ENCODE data around the gene DZIP1L. TPM values are rescaled to one million over a fixed set of nuclear protein-coding genes. Genes with fewer than 3 reads are reported as not detected.

DZIP1L gene
- total RNA-seq, 2 donors from 2014 or later: not detected

DNA sequence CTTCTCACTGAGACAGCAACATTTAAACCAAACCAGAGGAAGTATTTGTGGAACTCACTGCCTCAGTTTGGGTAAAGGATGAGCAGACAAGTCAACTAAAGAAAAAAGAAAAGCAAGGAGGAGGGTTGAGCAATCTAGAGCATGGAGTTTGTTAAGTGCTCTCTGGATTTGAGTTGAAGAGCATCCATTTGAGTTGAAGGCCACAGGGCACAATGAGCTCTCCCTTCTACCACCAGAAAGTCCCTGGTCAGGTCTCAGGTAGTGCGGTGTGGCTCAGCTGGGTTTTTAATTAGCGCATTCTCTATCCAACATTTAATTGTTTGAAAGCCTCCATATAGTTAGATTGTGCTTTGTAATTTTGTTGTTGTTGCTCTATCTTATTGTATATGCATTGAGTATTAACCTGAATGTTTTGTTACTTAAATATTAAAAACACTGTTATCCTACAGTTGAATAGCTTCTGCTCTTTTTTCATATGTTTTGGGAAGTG lies 82.2 kb downstream of the DZIP1L start:
- ATAC-seq (no peak), DNase-seq (no peak)
- Mint-ChIP-seq H3K27ac (no peak overlapping the region), H3K4me3 (no peak overlapping the region), H3K4me1 (no peaks in the 10 kb centered on the region), H3K27me3 (peaks cover 42% of the 10 kb centered on the region), H3K36me3 (ENCODE audit: low read depth) (no peaks in the 10 kb centered on the region)
- H3K9me3 ChIP-seq (ENCODE audit: control insufficient read depth, low read length, poor library complexity, severe bottlenecking): no peaks in the 10 kb centered on the region

DNA sequence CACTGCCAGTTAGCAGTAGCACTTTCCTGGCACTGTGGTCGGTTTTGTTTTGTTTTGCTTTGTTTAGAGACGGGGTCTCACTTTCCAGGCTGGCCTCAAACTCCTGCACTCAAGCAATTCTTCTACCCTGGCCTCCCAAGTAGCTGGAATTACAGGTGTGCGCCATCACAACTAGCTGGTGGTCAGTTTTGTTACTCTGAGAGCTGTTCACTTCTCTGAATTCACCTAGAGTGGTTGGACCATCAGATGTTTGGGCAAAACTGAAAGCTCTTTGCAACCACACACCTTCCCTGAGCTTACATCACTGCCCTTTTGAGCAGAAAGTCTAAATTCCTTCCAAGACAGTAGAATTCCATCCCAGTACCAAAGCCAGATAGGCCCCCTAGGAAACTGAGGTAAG lies 82.8 kb downstream of the DZIP1L start:
- no peaks in the 10 kb centered on the region for H3K9me3 ChIP-seq (ENCODE audit: control insufficient read depth, low read length, poor library complexity, severe bottlenecking)
- Mint-ChIP-seq H3K36me3 (ENCODE audit: low read depth) (no peaks in the 10 kb centered on the region), H3K4me1 (no peaks in the 10 kb centered on the region), H3K4me3 (no peak overlapping the region), H3K27me3 (peaks cover 36% of the 10 kb centered on the region), H3K27ac (no peak overlapping the region)
- DNase-seq (no peak), ATAC-seq (no peak)

DNA sequence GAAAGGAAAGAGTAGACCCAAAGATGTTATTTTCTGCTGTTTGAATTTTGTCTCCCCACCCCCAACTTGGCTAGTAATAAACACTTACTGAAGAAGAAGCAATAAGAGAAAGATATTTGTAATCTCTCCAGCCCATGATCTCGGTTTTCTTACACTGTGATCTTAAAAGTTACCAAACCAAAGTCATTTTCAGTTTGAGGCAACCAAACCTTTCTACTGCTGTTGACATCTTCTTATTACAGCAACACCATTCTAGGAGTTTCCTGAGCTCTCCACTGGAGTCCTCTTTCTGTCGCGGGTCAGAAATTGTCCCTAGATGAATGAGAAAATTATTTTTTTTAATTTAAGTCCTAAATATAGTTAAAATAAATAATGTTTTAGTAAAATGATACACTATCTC lies 83.9 kb downstream of the DZIP1L start:
- no peaks in the 10 kb centered on the region for H3K36me3 Mint-ChIP-seq (ENCODE audit: low read depth)
- no peaks in the 10 kb centered on the region for H3K4me1 Mint-ChIP-seq
- ATAC-seq: no peak
- no peak for DNase-seq
- peaks cover 42% of the 10 kb centered on the region for H3K27me3 Mint-ChIP-seq
- no peak overlapping the region for H3K4me3 Mint-ChIP-seq
- H3K27ac Mint-ChIP-seq: no peak overlapping the region
- H3K9me3 ChIP-seq (ENCODE audit: control insufficient read depth, low read length, poor library complexity, severe bottlenecking): no peaks in the 10 kb centered on the region

DNA sequence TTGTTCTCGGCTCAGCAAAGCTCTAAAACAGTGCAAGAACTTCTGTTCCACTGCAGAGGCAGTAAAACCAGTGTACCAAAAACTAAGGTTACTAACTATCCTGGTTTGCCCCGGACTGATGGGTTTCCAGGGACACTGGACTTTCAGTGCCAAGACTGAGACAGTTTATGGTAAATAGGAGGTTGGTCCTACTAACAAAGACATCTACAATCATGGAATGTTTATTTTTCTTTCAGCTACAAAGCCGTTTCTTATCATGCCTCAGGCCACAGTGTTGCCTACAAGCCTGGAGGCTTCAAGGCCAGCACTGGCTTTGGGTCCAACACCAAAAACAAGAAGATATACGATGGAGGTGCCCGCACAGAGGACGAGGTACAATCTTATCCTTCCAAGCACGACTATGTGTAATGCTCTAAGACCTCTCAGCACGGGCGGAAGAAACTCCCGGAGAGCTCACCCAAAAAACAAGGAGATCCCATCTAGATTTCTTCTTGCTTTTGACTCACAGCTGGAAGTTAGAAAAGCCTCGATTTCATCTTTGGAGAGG lies 84.6 kb downstream of the DZIP1L start:
- Mint-ChIP-seq H3K27me3 (peaks cover 42% of the 10 kb centered on the region), H3K4me1 (no peaks in the 10 kb centered on the region), H3K36me3 (ENCODE audit: low read depth) (no peaks in the 10 kb centered on the region), H3K4me3 (no peak overlapping the region), H3K27ac (no peak overlapping the region)
- ATAC-seq: no peak
- no peaks in the 10 kb centered on the region for H3K9me3 ChIP-seq (ENCODE audit: control insufficient read depth, low read length, poor library complexity, severe bottlenecking)
- no peak for DNase-seq

DNA sequence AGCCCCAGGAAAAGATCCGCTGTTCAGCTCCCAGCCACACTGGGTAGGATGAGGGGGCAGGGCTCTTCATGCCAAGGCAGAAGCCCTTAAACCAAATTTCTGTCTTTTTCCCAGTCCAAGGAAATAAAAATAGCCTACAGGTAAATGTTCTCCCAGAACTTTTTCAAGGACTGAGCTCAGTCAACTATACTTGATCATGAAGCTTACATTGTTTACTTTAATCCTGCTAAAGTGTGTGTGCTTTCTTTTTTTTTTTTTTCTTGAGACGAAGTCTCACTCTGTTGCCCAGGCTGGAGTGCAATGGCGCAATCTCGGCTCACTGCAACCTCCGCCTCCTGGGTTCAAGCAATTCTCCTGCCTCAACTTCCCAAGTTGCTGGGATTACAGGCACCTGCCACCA lies 87.6 kb downstream of the DZIP1L start:
- DNase-seq: no peak
- no peaks in the 10 kb centered on the region for H3K9me3 ChIP-seq (ENCODE audit: control insufficient read depth, low read length, poor library complexity, severe bottlenecking)
- ATAC-seq: no peak
- peaks cover 32% of the 10 kb centered on the region for H3K27me3 Mint-ChIP-seq
- no peak overlapping the region for H3K27ac Mint-ChIP-seq
- no peaks in the 10 kb centered on the region for H3K36me3 Mint-ChIP-seq (ENCODE audit: low read depth)
- H3K4me1 Mint-ChIP-seq: no peaks in the 10 kb centered on the region
- H3K4me3 Mint-ChIP-seq: no peak overlapping the region

DNA sequence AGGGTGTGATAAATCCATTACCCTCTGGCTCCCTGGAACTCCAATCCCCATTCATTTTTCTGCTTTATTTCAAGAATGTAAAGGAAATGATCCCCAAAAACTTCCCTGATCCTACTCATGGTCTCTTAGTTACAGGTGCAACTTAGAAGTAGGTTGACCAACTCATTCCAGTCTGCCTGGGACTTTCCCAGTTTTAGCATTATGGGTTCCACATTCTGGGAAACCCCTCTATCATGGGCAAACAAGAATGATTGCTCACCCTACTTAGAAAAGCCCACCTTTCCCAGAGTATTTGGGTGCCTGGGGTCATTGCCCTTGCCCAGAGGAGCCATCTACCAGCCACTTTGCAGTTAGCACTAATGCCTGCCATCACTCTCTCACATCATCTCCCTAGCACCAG lies 89.9 kb downstream of the DZIP1L start:
- Mint-ChIP-seq H3K27ac (no peak overlapping the region), H3K36me3 (ENCODE audit: low read depth) (no peaks in the 10 kb centered on the region), H3K4me3 (no peak overlapping the region), H3K4me1 (no peaks in the 10 kb centered on the region), H3K27me3 (peaks cover 21% of the 10 kb centered on the region)
- ATAC-seq (no peak), DNase-seq (no peak)
- no peaks in the 10 kb centered on the region for H3K9me3 ChIP-seq (ENCODE audit: control insufficient read depth, low read length, poor library complexity, severe bottlenecking)

DNA sequence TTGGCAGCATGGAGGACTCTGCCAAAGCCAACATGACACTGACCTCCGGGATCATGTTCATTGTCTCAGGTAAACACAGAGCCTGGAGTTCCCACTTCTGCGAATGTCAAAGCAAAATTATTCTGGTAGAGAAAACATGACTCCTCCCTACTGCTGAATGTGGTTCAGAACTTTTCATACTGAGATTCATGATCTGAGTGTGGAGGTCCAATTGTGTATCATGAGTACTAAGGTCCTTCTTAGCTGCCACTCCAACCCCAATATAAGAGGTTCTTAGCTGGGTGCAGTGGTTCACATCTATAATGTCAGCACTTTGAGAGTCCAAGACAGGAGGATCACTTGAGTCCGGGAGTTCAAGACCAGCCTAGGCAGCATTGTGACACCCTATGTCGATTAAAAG lies 91.7 kb downstream of the DZIP1L start:
- H3K36me3 Mint-ChIP-seq (ENCODE audit: low read depth): no peaks in the 10 kb centered on the region
- peaks cover 15% of the 10 kb centered on the region for H3K27me3 Mint-ChIP-seq
- H3K4me1 Mint-ChIP-seq: no peaks in the 10 kb centered on the region
- H3K4me3 Mint-ChIP-seq: no peak overlapping the region
- no peaks in the 10 kb centered on the region for H3K9me3 ChIP-seq (ENCODE audit: control insufficient read depth, low read length, poor library complexity, severe bottlenecking)
- ATAC-seq (no peak), DNase-seq (no peak)
- H3K27ac Mint-ChIP-seq: no peak overlapping the region

DNA sequence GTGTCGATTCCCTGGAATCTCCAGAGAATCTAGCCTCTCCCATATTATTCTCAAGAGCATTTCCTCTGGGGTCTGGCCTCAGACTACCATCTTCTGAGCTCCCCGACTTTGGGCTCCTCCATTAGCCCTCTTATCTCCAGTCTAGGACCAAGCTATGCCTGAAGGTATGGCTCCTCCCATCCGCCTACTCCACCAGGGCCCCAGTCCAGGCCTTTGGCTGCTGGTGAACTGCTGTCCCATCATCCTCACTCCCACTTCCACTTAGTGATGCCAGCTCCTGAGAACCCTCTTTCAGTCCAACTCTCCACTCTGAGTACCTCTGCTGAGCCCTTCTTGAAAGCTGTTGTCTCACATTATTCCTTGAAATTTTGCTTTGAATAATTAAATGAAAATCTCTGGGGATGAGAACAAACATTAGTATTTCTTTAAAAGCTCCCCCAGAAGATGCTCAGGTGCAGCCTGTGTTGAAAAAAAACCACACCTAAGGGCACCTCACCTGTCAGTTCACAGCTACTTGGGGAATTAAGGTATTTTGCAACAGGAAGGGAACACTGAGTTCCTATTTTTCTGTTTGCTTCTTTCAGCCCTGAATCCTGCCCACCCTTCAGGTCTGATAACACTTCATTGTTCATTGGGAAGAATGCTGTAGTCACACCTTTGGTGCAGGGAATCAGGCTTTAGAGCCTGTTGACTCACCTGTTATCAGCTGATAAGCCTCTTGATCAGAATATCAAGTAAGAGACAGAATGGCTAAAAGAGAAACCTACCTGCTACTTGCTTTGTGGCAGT lies 95.9 kb downstream of the DZIP1L start:
- H3K4me1 Mint-ChIP-seq: no peaks in the 10 kb centered on the region
- no peak for ATAC-seq

DNA sequence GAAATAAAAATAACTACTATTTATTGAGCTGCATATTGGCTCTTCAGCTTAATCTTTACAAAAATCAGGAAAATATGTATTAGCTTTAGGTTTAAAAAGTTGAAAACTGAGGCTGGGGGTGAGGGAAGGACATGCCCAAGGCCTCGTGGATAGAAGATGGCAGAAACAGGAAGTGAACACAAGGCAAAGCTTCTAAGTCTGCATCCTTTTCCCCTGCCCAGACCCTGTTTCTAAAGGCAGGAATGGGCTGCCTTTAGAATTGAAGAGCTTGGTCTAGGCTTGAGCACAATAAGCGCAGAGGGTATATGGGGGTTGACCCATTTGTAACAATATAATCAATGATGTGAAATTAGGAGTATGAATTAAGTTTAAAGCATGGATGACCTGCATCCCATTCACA lies 99.3 kb downstream of the DZIP1L start:
- H3K9me3 ChIP-seq (ENCODE audit: control insufficient read depth, low read length, poor library complexity, severe bottlenecking): no peaks in the 10 kb centered on the region
- H3K36me3 Mint-ChIP-seq (ENCODE audit: low read depth): no peaks in the 10 kb centered on the region
- ATAC-seq: no peak
- H3K4me3 Mint-ChIP-seq: no peak overlapping the region
- no peak overlapping the region for H3K27ac Mint-ChIP-seq
- H3K4me1 Mint-ChIP-seq: no peaks in the 10 kb centered on the region
- DNase-seq: no peak
- H3K27me3 Mint-ChIP-seq: no peaks in the 10 kb centered on the region

More for the DNA sequence above, 95.9 kb downstream of the DZIP1L start:
- no peak overlapping the region for H3K4me3 Mint-ChIP-seq
- no peak overlapping the region for H3K27ac Mint-ChIP-seq
- H3K9me3 ChIP-seq (ENCODE audit: control insufficient read depth, low read length, poor library complexity, severe bottlenecking): no peaks in the 10 kb centered on the region
- peaks cover 2% of the 10 kb centered on the region for H3K27me3 Mint-ChIP-seq
- no peaks in the 10 kb centered on the region for H3K36me3 Mint-ChIP-seq (ENCODE audit: low read depth)
- no peak for DNase-seq

DNA sequence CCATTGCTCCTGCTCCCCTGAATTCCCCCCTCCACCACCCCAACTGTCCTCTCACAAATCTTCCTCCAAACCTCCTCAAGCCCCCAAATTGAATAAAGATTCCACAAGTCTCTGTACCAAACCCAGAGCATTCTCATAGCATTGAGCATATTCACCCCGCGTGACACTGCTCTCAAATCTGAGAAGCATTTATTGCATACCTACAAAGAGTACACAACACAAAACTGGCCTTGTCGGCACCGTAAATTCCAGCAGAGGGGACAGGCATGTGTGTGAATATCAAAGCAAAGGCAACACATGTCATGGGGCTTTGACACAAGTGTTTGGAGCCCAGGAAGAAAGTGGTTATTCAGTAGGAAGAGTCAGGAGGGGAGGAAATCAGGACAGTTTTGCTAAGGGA lies 102.9 kb downstream of the DZIP1L start:
- Mint-ChIP-seq H3K36me3 (ENCODE audit: low read depth) (no peaks in the 10 kb centered on the region), H3K4me3 (no peak overlapping the region), H3K4me1 (no peaks in the 10 kb centered on the region), H3K27ac (no peak overlapping the region), H3K27me3 (peaks cover 4% of the 10 kb centered on the region)
- no peaks in the 10 kb centered on the region for H3K9me3 ChIP-seq (ENCODE audit: control insufficient read depth, low read length, poor library complexity, severe bottlenecking)
- ATAC-seq: no peak
- DNase-seq: no peak

Other genes with a start within 250 kb of the DZIP1L start
- gene CLDN18, start 105.4 kb downstream of the DZIP1L start, total RNA-seq: not detected
- gene A4GNT, start 16.8 kb upstream of the DZIP1L start, total RNA-seq: not detected
- 10 to 100 TPM; 19.5 TPM for gene DBR1, start 59.3 kb upstream of the DZIP1L start, total RNA-seq
- gene ARMC8, start 71.7 kb upstream of the DZIP1L start, total RNA-seq: 10 to 100 TPM; 55.6 to 75.8 TPM
- gene NME9, start 214.2 kb upstream of the DZIP1L start, total RNA-seq: under 1 TPM; 0.60 to 0.85 TPM
- 1 to 10 TPM in 1 of 2 donors, under 1 TPM in 1; 0.13 to 1.6 TPM for gene MRAS, start 233.0 kb upstream of the DZIP1L start, total RNA-seq